Prostate gland (tissue), 2 donors: ENCODE data around the gene GNAS-AS1. TPM values are rescaled to one million over a fixed set of nuclear protein-coding genes. Genes with fewer than 3 reads are reported as not detected.

ENCODE experiments used
- DNase-seq: peaks from one replicate; pipeline ENCODE4 v3.0.0-alpha.2; 2019; ENCODE audit warnings: low spot score
- H3K27ac ChIP-seq, 2 donors: fragments of 200-600 bp; sonication (generic); 2 replicates each; pipeline ENCODE4 v1.5.1; 2017 to 2019
- H3K27me3 ChIP-seq: fragments of 200-600 bp; sonication (generic); replicated peaks from 2 replicates; pipeline ENCODE4 v1.5.1; 2019; ENCODE audit not compliant: insufficient read depth
- H3K36me3 ChIP-seq, 2 donors: fragments of 200-600 bp; sonication (generic); 1 replicate in 1 of 2; 2 replicates in 1 of 2; pipeline versions ENCODE4 v1.5.1 to v1.8.1; 2017 to 2019
- H3K4me1 ChIP-seq: fragments of 200-600 bp; sonication (generic); replicated peaks from 2 replicates; pipeline ENCODE4 v1.5.1; 2019
- H3K4me3 ChIP-seq, 2 donors: fragments of 200-600 bp; sonication (generic); 2 replicates each; pipeline ENCODE4 v1.5.1; 2017 to 2019
- H3K9me3 ChIP-seq: fragments of 200-600 bp; sonication (generic); 2 replicates; pipeline ENCODE4 v1.5.1; 2017
- CTCF ChIP-seq, 4 experiments: fragments of 200-600 bp in 2 of 4; fragments of 450-650 bp in 2 of 4; sonication (generic) in 2 of 4; IDR thresholded peaks; 1 replicate in 3 of 4; 2 replicates in 1 of 4; pipeline ENCODE4 v1.5.1; 2016 to 2019; ENCODE audit warnings: antibody characterized with exemption in 4 of 4, mild to moderate bottlenecking in 2 of 4, moderate library complexity in 2 of 4
- POLR2A ChIP-seq: fragments of 450-650 bp; IDR thresholded peaks from one replicate; pipeline ENCODE4 v1.6.1; 2016; ENCODE audit warnings: antibody characterized with exemption, mild to moderate bottlenecking
- POLR2AphosphoS5 ChIP-seq: sonication (generic); formaldehyde crosslinking; IDR thresholded peaks from one replicate; pipeline ENCODE4 v1.6.1; 2017; ENCODE audit warnings: antibody characterized with exemption
- WGBS: methylation state at CpG from one replicate; pipeline ENCODE4 v1.1.5; 2018; 5-methylcytosine and 5-hydroxymethylcytosine counted together
- intact Hi-C: fragments of 100-400 bp; cut with DNase I; formaldehyde crosslinking; loops from one replicate; pipeline ENCODE4 v1.14.2; 2022
- total RNA-seq, 2 donors: library from RNA; depleted of rRNA; stranded (reverse); fragments of >200 nt; gene quantifications; one replicate each; pipeline ENCODE4 v1.1.0, GENCODE V29; 2016

Gene GNAS-AS1
- total RNA-seq, 2 donors from 2014 or later, result 0.50 to 1.8 TPM

GRCh38 chr20:58839991-58840747 lies 10.5 kb downstream of the GNAS-AS1 start:
- no peak for TF ChIP-seq CTCF (IDR thresholded peaks at IDR 0.05)
- no peak for TF ChIP-seq POLR2A
- no peak for TF ChIP-seq POLR2AphosphoS5
- Histone ChIP-seq H3K9me3 (no peaks in the 10 kb centered on the region), H3K27ac (no peak overlapping the region), H3K4me3 (peak overlapping the region in 1 of 2 donors; percentile 4), H3K36me3 (no peaks in the 10 kb centered on the region), H3K4me1 (peaks cover 3% of the 10 kb centered on the region), H3K27me3 (peaks cover 8% of the 10 kb centered on the region)
- no peak for DNase-seq
- 62% methylated on average over 67 of the region's 67 CpGs for WGBS
- intact Hi-C loops, result loop anchor here (10.0 kb wide), 1 partner anchor 355 kb away; no protein-coding TSS in a partner anchor

- intact Hi-C loops, result no loop called here
- H3K4me1 ChIP-seq, result peaks cover 3% of the 10 kb centered on the region
- TF ChIP-seq CTCF (IDR thresholded peaks at IDR 0.05), result peak in 2 of 4 experiments; percentile 36 to 53
- no peak for TF ChIP-seq POLR2A
- H3K9me3 ChIP-seq, result no peaks in the 10 kb centered on the region
- H3K27me3 ChIP-seq, result peaks cover 8% of the 10 kb centered on the region
- WGBS, result 41% methylated on average over 27 of the region's 27 CpGs
- peak overlapping the region in 1 of 2 donors; percentile 4 for H3K4me3 ChIP-seq
- H3K27ac ChIP-seq, result no peak overlapping the region
- no peaks in the 10 kb centered on the region for H3K36me3 ChIP-seq
- DNase-seq, result peak; percentile 18
Measured at GRCh38 chr20:58839474-58839874, 11.2 kb downstream of the GNAS-AS1 start.

- TF ChIP-seq POLR2AphosphoS5 (no peak), CTCF (IDR thresholded peaks at IDR 0.05) (no peak), POLR2A (no peak)
- peaks cover 8% of the 10 kb centered on the region for H3K27me3 ChIP-seq
- no peaks in the 10 kb centered on the region for H3K36me3 ChIP-seq
- H3K4me3 ChIP-seq, result no peak overlapping the region
- no peaks in the 10 kb centered on the region for H3K9me3 ChIP-seq
- no peak for DNase-seq
- intact Hi-C loops, result no loop called here
- WGBS, result 75% methylated on average over 4 of the region's 4 CpGs
- peaks cover 3% of the 10 kb centered on the region for H3K4me1 ChIP-seq
- no peak overlapping the region for H3K27ac ChIP-seq
Measured at GRCh38 chr20:58838174-58838573, 12.5 kb downstream of the GNAS-AS1 start.

- Histone ChIP-seq H3K9me3 (no peaks in the 10 kb centered on the region), H3K4me1 (peaks cover 3% of the 10 kb centered on the region), H3K36me3 (no peaks in the 10 kb centered on the region), H3K4me3 (no peak overlapping the region), H3K27me3 (peaks cover 8% of the 10 kb centered on the region), H3K27ac (no peak overlapping the region)
- intact Hi-C loops, result no loop called here
- no peak for TF ChIP-seq POLR2AphosphoS5
- TF ChIP-seq POLR2A, result no peak
- TF ChIP-seq CTCF (IDR thresholded peaks at IDR 0.05), result no peak
- WGBS, result 100% methylated on average over 1 of the region's 1 CpG
- DNase-seq, result no peak
Measured at GRCh38 chr20:58837717-58838116, 13.0 kb downstream of the GNAS-AS1 start.

GRCh38 chr20:58836616-58837204 lies 14.0 kb downstream of the GNAS-AS1 start:
- TF ChIP-seq POLR2A (no peak), POLR2AphosphoS5 (no peak), CTCF (IDR thresholded peaks at IDR 0.05) (no peak)
- 64% methylated on average over 10 of the region's 10 CpGs for WGBS
- Histone ChIP-seq H3K4me1 (peaks cover 3% of the 10 kb centered on the region), H3K4me3 (no peak overlapping the region), H3K9me3 (no peaks in the 10 kb centered on the region), H3K27ac (no peak overlapping the region), H3K27me3 (peaks cover 8% of the 10 kb centered on the region), H3K36me3 (no peaks in the 10 kb centered on the region)
- intact Hi-C loops, result no loop called here
- no peak for DNase-seq
